Measurements from ENCODE around the gene DKC1.

Gene DKC1

DNA sequence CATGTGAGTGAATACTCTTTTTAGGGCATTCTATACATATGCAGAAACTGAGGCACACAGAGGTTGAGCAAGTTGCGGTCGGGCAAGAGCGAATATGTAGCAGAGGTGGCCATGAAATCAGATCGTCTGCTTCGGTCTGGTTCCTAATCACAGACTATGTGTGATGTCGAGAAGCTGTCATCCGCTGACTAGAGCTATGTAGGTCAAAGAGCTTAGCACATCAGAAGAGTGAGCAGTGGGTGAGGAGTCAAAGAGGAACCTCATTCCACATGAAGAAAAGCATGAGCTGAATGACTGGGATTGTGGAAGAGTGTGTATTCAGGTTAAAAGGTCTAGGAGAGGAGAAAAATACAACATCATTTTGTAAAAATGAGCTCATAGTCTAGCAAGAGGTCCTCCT is 30.8 kb upstream of the DKC1 start:
- Histone ChIP-seq H3K4me3 (ENCODE audit: low read depth, low read length) (no peak overlapping the region), H3K9me3 (ENCODE audit: severe bottlenecking) (no peaks in the 10 kb centered on the region), H3K27ac (no peak overlapping the region), H3K27me3 (ENCODE audit: insufficient read depth, low read depth, severe bottlenecking) (no peaks in the 10 kb centered on the region), H3K36me3 (no peaks in the 10 kb centered on the region)
- DNase-seq, result peak; percentile 22
- TF ChIP-seq, protein P1, sequence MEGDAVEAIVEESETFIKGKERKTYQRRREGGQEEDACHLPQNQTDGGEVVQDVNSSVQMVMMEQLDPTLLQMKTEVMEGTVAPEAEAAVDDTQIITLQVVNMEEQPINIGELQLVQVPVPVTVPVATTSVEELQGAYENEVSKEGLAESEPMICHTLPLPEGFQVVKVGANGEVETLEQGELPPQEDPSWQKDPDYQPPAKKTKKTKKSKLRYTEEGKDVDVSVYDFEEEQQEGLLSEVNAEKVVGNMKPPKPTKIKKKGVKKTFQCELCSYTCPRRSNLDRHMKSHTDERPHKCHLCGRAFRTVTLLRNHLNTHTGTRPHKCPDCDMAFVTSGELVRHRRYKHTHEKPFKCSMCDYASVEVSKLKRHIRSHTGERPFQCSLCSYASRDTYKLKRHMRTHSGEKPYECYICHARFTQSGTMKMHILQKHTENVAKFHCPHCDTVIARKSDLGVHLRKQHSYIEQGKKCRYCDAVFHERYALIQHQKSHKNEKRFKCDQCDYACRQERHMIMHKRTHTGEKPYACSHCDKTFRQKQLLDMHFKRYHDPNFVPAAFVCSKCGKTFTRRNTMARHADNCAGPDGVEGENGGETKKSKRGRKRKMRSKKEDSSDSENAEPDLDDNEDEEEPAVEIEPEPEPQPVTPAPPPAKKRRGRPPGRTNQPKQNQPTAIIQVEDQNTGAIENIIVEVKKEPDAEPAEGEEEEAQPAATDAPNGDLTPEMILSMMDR (IDR thresholded peaks at IDR 0.05; ENCODE audit: low read depth, low read length), result no peak

DNA sequence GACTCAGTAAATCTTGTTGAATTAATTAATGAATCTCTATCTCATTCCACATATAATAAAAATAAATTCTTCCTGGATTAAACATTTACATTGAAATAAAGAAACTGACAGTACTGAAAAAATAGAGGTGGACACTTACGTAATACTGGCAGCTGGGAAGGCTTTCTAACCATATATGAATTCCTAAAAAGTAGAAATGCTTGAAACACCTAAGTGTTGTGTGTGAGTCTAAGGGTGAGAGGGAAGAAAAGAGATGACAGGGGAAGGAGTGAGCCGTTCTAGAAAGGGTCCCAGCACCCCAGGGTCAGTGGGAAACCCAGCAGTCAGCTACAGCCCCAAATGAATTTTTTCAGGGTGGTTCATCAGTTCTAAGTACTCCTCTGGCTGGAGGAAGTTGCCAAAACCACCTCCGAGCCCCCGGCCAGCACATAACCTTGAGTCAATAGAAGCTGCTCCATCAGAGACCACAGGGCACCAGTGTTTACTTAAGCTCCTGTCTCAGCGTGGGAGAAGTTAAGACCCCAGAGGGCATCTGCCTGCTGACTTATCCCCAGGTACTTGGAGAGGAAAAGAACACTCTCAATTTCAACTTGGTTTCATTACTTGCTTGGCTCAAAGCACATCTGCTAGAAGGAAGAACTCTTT is 30.1 kb upstream of the DKC1 start:
- TF ChIP-seq, protein P1 (IDR thresholded peaks at IDR 0.05; ENCODE audit: low read depth, low read length), result no peak

DNA sequence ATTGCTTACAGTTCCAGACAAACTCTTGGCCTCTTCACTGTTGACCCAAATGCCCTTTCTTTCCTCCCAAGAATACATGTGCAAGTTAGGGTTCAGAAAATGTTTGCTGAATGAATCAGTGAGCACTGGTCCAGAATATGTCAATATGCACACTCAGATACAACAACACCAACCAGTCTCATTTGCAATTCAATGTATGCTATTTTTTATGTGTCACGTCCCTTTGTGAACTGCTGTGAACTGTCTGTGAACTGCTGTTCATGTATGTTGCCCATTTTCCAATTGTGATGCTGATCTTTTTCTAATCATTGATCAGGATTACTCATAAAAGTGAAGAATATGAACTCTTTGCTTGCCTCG is 29.6 kb upstream of the DKC1 start:
- TF ChIP-seq, protein P1 (IDR thresholded peaks at IDR 0.05; ENCODE audit: low read depth, low read length), result no peak
- Histone ChIP-seq H3K27me3 (ENCODE audit: insufficient read depth, low read depth, severe bottlenecking) (no peaks in the 10 kb centered on the region), H3K36me3 (no peaks in the 10 kb centered on the region), H3K27ac (no peak overlapping the region), H3K9me3 (ENCODE audit: severe bottlenecking) (no peaks in the 10 kb centered on the region), H3K4me3 (ENCODE audit: low read depth, low read length) (no peak overlapping the region)
- DNase-seq, result no peak

More for the DNA sequence above, 30.1 kb upstream of the DKC1 start:
- DNase-seq, result no peak
- Histone ChIP-seq H3K36me3 (no peaks in the 10 kb centered on the region), H3K27me3 (ENCODE audit: insufficient read depth, low read depth, severe bottlenecking) (no peaks in the 10 kb centered on the region), H3K27ac (no peak overlapping the region), H3K9me3 (ENCODE audit: severe bottlenecking) (no peaks in the 10 kb centered on the region), H3K4me3 (ENCODE audit: low read depth, low read length) (no peak overlapping the region)

DNA sequence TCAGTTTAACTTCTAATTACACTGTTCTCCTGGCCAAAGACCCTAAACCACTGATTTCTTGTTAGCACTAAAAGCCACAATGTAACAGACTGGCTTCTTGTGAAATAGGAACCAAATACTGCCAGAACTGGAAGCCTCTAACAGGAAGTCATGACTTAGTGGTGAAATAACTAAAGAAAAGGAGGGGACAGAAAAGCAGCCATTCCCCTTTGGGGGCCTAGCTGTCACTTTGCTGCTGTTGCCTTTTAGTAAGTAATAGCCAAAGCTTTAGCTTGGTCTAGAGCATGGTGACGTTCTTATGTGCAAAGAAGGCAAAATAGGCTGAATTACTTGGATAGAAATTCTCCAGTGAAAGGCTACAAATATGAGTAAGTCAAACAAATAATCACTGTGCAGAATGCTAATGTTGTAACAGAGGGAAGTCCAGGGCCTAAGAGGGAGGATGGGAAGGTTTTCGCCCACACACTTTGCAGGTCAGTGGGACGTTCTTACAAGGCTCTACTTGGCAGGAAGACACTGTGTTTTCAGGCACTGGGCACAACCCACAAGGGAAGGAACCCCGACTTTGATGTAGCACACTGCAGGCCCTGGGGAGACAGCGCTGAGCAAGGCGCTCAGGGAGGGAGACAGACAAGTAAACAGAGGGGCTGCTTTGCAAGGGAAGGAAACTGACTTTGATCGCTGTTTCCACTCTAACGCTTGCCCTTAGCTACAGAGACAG is 28.4 kb upstream of the DKC1 start:
- Histone ChIP-seq H3K27me3 (ENCODE audit: insufficient read depth, low read depth, severe bottlenecking) (no peaks in the 10 kb centered on the region), H3K27ac (no peak overlapping the region), H3K36me3 (no peaks in the 10 kb centered on the region), H3K9me3 (ENCODE audit: severe bottlenecking) (no peaks in the 10 kb centered on the region), H3K4me3 (ENCODE audit: low read depth, low read length) (no peak overlapping the region)
- TF ChIP-seq, protein P1 (IDR thresholded peaks at IDR 0.05; ENCODE audit: low read depth, low read length), result no peak
- DNase-seq, result no peak

DNA sequence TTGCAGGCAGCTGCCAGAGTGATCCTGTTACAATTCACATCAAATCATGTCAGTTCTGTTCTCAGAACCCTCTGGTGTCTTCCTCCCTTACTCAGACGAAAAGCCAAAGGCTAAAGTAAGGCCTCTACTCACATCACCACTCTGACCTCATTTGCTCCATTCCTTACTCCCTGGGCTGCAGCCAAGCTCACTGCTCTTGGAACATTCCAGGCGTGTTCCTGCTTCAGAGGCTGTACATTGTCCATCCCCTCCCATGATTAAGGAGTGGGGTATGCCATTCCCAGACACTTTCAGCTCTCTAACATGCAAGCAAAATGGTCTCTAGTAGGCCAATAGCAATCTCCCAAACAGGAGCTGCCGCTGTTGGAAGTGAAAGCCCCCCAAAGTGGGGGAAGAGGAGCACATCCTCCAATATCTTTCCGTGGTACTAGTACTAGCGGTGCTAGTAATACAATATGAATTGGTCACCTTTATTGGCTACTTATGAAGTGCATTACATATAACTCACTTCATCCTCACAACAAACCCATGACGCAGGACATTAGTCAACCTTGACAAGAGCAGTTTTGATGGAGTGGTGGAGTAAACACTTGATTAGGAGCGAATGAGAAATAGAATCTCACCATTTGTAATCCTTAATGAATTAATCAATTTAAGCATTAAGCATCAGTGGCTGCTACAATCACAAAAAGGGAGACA is 26.8 kb upstream of the DKC1 start:
- H3K27ac ChIP-seq, result no peak overlapping the region

More for the DNA sequence above, 26.8 kb upstream of the DKC1 start:
- TF ChIP-seq, protein P1 (IDR thresholded peaks at IDR 0.05; ENCODE audit: low read depth, low read length), result no peak
- no peak for DNase-seq
- no peak overlapping the region for H3K4me3 ChIP-seq (ENCODE audit: low read depth, low read length)
- no peaks in the 10 kb centered on the region for H3K27me3 ChIP-seq (ENCODE audit: insufficient read depth, low read depth, severe bottlenecking)
- no peaks in the 10 kb centered on the region for H3K9me3 ChIP-seq (ENCODE audit: severe bottlenecking)
- H3K36me3 ChIP-seq, result no peaks in the 10 kb centered on the region

Data from WERI-Rb-1 (cell line).